G401 (cell line): ENCODE data around the gene PTPRN2. TPM values are rescaled to one million over a fixed set of nuclear protein-coding genes. Genes with fewer than 3 reads are reported as not detected.
A peak's percentile ranks its signal among the peaks of the same experiment; 100 is the strongest.

ENCODE experiments used
- DNase-seq: peaks from one replicate; pipeline ENCODE4 v3.0.0-alpha.2; 2015; ENCODE audit warnings: low spot score
- in situ Hi-C: cut with HindIII; loops from 2 replicates; pipeline ENCODE4 v1.10.0; 2016; ENCODE audit warnings: low sequenced_read_pairs, mixed read lengths
- total RNA-seq: library from RNA; depleted of rRNA; stranded (reverse); fragments of >200 nt; shearing (Covaris generic); gene quantifications from 2 replicates; pipeline ENCODE4 v1.2.3, GENCODE V29; 2014

PTPRN2 gene
- total RNA-seq, 1 experiment from 2014 or later = not detected

DNA sequence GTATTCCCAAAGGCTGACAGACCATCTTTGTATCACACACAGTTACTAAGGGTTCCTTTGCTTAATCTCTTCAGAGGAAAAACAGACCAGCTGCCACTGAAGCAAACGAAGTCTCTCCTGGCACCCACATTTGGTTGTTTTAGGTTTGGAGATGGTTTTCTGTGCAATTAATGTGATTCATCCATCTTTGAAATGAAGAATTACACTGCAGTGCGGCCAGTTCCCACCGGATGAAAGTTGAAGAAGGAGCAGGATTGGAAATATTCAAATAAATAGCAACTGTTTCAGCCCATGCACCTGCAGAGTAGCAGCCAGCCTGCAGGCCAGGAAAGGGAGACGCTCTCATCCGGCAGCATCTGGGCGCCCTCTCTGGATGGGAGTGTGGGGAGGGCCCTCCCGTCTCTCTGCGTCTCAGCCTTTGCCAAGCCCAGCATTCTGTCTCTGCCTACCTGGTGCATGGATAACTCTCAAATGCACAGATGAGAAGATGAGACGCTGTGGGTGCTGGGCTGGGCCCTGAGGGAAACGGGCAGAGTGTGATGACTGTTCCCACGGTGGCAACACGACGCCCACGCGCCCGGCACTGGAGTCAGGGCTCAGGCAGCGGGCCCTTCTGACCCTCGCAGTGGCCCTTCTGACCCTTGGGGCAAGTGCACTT is 214.0 kb downstream of the PTPRN2 start:
- in situ Hi-C loops = no loop called here

DNA sequence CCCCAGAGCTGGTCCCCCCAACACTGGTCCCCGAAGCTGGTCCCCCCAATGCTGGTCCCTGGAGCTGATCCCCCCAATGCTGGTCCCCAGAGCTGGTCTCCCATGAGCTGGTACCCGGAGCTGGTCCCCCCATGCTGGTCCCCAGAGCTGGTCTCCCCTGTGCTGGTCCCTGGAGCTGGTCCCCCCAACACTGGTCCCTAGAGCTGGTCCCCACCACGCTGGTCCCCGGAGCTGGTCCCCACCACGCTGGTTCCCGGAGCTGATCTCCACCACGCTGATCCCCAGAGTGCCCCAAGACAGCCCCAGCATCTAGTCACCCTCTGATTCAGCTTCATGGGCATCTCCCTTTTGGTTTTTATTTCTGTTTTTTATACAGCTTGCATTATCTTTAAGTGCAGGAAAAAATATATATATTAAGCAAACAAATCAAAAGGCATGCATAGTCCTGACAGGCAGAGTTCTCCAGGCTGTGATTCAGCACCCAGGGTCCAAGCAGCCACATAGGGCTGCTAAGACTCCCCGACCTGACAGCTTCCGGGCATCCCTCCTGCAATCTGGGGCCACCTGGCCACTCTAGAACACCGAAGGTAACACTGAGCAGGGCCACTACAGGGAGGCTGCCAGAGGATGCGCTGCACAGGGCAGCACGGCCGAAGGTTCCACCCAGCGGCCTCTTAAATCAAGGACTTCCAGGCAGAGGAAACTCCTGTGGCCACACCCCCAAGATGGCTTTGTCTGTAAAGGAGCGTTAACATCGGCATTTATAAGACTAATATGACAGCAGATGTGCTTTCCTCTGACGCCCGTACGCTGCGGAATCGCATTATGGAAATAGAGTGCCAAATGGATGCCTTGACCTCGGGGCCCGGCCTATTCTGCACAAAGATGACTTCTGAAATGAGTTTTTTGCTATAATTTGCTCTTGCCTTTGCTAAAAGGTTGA is 215.0 kb downstream of the PTPRN2 start:
- in situ Hi-C loops = no loop called here
- DNase-seq = no peak

More for the DNA sequence above, 214.0 kb downstream of the PTPRN2 start:
- no peak for DNase-seq

- DNase-seq = no peak
- in situ Hi-C loops = no loop called here
Measured at GRCh38 chr7:158371856-158372255, 215.8 kb downstream of the PTPRN2 start.

DNA sequence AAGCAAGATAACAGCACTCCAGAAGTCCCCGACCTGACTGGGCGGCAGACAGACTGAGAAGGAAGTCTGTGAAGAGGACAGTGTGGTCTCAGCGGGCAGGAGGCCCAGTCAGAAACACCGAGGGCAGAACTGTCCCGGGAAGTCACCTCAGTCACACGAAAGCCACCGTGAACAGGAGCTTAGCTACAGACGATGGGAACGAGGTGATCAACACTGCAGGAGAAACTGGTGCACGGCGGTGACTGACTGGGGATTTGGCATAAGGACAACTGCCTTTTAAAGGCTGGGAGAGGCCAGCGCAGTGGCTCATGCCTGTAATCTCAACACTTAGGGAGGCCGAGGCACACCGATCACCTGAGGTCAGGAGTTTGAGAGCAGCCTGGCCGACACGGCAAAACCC is 217.8 kb downstream of the PTPRN2 start:
- in situ Hi-C loops = no loop called here
- DNase-seq = no peak

DNA sequence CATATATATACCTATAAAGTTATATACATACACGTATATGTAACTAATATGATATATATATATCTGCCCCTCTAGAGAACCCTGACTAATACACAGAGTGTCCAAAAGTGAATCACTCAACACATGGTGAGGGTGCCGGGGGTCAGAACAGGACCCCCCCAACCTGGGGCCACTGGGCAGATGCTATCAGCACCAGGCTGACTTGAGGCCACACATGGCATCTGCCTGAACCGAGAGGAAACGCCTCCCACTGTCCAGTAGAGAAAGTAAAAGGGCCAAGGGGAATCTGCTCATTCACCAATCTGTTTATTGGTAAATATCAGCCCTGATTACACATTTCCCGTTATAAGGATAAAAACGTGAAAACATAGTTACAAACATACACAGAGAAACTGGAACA is 218.3 kb downstream of the PTPRN2 start:
- no peak for DNase-seq
- in situ Hi-C loops = no loop called here

- in situ Hi-C loops = no loop called here
- DNase-seq = no peak
Measured at GRCh38 chr7:158368449-158368848, 219.2 kb downstream of the PTPRN2 start.

DNA sequence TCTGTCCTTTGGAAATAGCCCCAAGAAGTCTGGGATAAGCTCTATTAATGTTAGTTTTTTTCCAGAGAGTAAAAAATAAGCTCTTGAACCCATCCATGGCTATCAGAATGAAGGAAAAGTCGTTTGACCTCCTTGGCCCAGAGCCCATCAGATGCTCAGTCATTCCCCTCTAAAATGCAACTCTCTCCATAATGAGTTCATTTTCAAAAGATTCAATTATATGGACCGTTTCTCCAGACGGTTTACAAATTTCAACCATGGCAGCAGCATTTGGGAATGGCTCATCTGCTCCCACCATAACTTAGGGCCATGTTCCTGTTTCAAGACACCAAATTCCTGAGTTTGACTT is 220.0 kb downstream of the PTPRN2 start:
- DNase-seq = peak; percentile 2
- in situ Hi-C loops = no loop called here

DNA sequence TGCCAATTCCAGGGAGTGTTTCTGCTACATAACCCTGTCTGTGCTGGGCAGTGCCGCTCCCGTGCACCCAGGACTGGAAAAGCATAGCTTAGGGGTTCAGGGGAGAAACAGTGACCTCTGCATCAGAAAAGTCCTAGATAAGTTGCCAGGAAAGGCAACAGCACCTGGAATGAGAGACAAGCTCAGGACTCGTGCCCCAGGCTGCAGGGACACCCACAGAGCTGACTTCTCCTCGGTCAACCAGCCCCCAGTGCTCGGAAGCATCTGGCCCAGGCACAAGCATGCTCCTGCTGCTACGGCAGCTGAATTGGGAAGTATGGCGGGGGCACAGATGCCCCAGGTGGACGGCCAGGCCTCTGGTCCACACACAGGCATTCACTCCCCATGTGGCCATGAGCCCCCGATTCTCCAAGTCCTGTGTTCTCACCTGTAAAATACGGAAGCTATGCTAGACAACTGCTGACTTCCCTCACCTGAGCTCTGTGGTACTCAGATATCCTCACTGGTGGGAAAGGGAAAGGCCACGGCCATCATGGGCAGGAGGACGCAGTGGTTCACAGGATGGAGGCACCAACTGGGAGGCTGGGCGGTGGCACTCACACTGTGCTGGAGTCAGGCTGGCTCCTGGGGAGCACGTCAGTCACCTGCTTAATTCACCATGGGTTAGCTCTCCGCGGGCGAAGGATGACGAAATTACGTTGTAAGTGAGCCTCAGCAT is 220.5 kb downstream of the PTPRN2 start:
- in situ Hi-C loops = no loop called here
- peak; percentile 46 for DNase-seq

GRCh38 chr7:158366346-158366745 is 221.3 kb downstream of the PTPRN2 start:
- in situ Hi-C loops = no loop called here
- peak; percentile 40 for DNase-seq

GRCh38 chr7:158365267-158365666 is 222.4 kb downstream of the PTPRN2 start:
- in situ Hi-C loops = no loop called here

GRCh38 chr7:158364451-158364850 is 223.2 kb downstream of the PTPRN2 start:
- in situ Hi-C loops = no loop called here
- no peak for DNase-seq

More at GRCh38 chr7:158365267-158365666, 222.4 kb downstream of the PTPRN2 start:
- DNase-seq = no peak

GRCh38 chr7:158362912-158363905 is 224.4 kb downstream of the PTPRN2 start:
- in situ Hi-C loops = no loop called here
- DNase-seq = no peak

- no peak for DNase-seq
- in situ Hi-C loops = no loop called here
Measured at GRCh38 chr7:158362001-158362400, 225.6 kb downstream of the PTPRN2 start.

DNA sequence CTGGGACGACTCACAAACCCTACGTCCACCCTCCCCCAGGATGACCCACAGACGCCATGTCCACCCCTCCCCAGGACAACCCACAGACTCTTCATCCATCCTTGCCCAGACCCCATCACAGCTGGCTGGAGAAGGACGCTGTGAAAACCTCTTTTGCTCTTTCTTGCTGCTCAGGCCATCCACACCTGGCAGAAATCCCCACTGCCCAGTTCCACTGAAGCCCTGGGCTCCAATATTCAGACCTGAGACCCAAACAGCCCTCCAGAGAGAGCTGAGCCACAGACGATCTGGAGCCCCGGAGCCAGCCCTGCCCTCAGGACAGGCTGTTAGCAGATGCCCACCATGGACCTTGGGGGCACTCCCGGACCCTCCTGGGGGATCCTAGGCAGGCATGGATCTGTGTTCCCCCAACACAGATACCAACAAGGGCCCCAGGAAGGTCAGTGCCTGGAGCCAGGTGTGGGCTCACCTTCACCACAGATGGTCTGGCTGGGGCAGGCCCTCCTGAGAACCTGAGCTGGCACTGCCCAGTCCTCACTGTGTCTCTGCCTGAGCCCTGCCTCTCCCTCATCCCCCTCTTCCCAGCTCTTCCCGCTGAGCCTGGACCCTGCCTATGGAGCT is 226.2 kb downstream of the PTPRN2 start:
- DNase-seq = no peak
- in situ Hi-C loops = no loop called here

DNA sequence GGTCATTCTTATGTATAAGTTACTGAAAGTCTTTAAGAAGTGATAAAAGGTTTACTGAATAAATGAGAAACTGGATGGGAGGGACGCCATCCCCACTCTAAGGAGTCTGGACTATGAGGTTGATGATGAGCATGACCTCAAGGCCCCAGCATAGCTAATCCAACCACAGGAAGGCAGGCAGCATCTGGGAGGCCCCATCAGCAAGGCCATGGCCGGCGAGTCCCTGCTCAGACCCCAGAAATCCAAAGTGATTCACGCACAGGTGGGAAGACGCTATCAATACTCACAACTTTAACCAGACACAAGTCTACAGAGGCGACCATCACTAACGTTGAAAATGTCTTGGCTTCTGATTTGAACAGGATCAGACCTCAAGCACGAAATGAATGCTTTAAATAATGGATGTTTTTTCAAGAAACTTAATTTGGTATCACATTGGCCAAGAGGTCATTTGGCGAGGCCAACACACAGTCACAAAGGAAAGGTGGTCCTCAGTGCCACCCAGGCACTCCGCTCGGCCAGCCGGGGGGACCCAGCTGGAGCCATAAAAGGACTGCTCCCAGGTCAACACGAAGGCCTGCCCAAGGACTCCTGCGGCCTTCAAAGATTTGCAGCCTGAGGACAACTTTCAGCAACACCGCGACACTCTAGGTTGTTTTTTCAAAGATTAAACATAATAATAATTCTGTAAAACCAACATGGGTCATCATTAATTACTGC is 228.5 kb downstream of the PTPRN2 start:
- in situ Hi-C loops = no loop called here
- DNase-seq = no peak

- in situ Hi-C loops = no loop called here
- no peak for DNase-seq
Measured at GRCh38 chr7:158357898-158358821, 229.5 kb downstream of the PTPRN2 start.
